Measurements from ENCODE around the gene RAB10.
"Not testable (repeated sequence)": the region's sequence is repeated elsewhere in the genome, so short reads cannot be mapped to it uniquely, and the experiment has no call there.

DNA sequence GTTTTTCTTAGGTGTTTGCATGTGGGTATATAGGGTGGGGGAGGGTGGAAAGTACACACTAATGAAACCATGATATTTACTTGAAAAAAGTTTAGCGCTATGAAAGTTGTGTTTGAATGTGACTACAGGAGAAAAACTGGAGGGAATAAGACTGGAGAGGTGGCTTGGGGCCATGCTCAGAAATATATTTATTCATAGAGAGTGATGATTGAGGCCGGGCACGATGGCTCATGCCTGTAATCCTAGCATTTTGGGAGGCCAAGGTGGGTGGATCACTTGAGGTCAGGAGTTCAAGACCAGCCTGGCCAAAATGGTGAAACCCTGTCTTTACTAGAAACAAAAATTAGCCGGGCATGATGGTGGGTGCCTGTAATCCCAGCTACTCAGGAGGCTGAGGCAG is 55.0 kb downstream of the RAB10 start:
- TF ChIP-seq, protein P1, sequence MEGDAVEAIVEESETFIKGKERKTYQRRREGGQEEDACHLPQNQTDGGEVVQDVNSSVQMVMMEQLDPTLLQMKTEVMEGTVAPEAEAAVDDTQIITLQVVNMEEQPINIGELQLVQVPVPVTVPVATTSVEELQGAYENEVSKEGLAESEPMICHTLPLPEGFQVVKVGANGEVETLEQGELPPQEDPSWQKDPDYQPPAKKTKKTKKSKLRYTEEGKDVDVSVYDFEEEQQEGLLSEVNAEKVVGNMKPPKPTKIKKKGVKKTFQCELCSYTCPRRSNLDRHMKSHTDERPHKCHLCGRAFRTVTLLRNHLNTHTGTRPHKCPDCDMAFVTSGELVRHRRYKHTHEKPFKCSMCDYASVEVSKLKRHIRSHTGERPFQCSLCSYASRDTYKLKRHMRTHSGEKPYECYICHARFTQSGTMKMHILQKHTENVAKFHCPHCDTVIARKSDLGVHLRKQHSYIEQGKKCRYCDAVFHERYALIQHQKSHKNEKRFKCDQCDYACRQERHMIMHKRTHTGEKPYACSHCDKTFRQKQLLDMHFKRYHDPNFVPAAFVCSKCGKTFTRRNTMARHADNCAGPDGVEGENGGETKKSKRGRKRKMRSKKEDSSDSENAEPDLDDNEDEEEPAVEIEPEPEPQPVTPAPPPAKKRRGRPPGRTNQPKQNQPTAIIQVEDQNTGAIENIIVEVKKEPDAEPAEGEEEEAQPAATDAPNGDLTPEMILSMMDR (conservative IDR thresholded peaks at IDR 0.05) = not testable (repeated sequence)
- TF ChIP-seq ZFX (IDR thresholded peaks at IDR 0.05) = not testable (repeated sequence)

Data from C4-2B (cell line).